CD4-positive, alpha-beta T cell treated with Interleukin-4 for 4 hours (primary cell): ENCODE data around the gene GATAD1.
"Not testable (repeated sequence)": the region's sequence is repeated elsewhere in the genome, so short reads cannot be mapped to it uniquely, and the experiment has no call there.

Experiments used
- DNase-seq: peaks from one replicate; pipeline ENCODE4 v3.0.0-alpha.2; 2020

The GATAD1 gene

DNA sequence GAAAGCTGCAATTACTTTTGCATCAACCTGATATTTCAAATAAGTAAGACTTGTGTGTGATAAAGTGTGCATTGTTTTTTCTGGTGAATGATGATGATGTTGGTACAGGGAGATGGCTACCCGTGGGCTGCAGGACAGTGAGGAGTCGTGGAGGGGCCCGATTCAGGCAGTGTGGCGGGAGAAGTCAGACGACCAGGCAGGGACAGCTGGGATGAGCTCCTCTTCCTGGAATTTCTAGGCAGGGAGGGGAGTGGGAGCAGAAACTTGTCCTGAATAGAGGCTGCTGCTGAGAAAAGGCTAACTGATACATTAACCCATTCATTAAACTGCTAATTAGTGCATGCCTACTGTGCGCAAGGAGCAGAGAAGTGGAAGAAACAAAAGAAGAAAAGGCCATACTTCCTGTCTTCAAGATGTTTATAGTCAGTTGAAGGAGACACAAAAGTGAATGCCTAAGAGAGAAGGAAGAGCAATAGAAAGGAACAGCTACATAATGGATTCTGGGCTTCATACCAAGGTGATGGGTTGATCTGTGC lies 9.3 kb upstream of the GATAD1 start:
- DNase-seq = no peak

DNA sequence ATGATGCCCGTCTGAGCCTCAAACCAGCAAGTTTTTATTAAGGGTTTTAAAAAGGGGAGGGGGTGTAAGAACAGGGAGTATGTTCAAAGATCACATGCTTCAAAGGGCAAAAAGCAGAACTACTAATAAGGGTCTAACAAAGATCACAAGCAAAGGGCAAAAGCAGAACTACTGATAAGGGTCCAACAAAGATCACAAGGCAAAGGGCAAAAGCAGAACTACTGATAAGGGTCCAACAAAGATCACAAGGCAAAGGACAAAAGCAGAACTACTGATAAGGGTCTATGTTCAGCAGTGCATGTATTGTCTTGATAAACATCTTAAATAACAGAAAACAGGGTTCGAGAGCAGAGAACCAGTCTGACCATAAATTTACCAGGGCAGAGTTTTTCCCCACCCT lies 4.6 kb upstream of the GATAD1 start:
- DNase-seq = not testable (repeated sequence)

DNA sequence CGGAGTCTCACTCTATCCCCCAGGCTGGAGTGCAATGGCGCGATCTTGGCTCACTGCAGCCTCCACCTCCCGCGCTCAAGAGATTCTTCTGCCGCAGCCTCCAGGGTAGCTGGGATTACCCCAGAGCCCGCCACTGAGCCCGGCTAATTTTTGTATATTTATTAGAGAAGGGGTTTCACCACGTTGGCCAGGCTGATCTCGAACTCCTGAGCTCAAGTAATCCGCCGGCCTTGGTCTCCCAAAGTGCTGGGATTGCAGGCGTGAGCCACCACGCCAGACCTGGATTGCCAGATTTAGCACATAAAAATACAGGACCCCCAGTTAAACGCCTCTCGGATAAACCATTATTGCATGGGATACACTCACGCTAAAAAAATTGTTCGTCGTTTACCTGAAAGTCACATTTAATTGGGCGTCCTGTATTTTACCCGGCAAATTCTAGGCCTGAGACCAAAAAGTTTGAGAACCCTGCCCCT lies 375 bp upstream of the GATAD1 start:
- peak; percentile 86 for DNase-seq

DNA sequence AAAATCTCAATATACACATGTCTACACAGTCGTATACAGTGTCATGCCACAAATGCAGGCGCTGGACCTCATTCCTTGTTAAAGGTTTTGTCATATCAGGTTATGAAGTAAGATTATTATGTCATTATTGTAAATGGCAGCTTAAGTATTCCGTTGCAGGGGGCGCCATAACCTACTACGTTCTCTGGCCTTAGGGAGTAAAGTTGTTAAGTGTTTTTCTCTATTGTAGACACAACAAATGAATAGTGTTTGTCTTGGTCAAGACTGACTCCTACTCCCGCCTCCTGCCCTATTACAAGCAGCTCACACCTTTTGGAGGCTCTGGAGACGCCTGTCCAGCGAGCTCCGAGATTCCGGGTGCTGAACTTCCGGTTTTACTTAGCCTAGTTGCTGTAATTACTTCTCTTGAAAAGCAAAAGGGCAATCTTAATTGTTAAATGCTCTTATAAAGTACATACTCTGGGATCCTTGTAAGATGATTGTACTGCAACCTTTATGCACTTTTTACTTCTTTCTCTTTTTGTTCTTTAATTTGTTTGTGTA lies 994 bp downstream of the GATAD1 start:
- DNase-seq = peak; percentile 63

DNA sequence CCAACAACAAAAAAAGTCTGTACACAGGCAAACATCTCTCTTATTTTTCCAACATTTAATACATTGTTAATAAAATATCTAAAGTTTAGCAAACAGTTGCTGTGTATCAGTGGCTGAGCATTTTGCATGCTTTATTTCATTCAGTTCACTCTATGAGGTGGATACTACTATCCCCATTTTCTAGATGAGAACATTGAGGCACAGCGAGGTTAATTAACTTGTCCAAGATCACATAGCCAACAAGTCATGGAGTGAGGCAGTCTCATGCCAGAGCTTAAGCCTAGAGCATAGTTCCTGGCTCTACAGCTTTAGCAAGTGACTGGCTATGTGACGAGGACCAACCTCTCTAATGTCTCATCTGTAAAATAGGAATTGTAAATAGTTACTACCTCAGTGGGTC lies 4.4 kb downstream of the GATAD1 start:
- no peak for DNase-seq

DNA sequence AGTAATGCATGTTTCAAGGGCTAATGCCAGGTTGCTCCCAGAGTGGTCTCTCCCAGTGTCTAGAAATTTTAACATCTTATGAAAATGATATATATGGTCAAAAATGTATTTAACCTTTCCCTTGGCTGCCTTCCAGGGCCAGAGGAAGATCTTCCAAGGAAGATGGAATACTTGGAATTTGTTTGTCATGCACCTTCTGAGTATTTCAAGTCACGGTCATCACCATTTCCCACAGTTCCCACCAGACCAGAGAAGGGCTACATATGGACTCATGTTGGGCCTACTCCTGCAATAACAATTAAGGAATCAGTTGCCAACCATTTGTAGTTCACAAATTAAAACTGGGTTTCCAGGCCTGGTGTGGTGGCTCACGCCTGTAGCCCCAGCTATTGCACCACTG lies 9.0 kb downstream of the GATAD1 start:
- no peak for DNase-seq

DNA sequence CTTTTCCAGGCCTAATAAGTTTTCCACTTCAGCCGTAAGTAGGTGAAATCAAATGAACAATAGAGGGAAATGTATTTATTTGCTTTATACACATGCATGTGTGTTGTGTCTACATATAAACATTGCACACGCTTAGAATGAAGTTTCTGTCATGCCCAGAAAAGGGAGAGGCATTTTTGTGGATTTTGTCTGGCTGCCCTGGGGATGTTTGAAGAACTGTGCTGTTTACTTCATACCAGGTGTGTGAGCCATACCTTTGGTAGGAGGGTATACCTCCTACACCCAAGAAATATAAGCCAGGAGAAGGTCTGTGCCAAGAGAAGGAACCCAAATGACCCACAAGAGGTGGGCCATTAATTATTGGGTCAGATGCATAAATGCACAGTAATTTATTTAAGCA lies 12.8 kb downstream of the GATAD1 start:
- DNase-seq = no peak

DNA sequence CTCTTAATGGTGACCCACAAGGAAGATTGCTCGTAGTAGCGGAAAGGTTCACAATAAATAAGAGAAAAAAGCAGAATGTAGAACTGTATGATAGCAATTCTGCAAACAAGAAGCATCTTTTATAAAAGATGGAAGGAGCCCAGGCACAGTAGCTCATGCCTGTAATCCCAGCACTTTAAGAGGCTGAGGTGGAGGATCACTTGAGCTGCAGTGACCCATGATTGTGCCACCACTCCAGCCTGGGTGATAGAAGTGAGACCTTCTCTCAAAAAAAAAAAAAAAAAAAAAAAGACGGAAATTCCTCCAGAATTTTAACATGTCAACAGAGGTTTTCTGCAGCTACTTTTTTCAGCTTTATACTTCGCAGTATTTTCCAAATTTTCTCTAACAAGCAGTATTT lies 13.2 kb downstream of the GATAD1 start:
- no peak for DNase-seq

DNA sequence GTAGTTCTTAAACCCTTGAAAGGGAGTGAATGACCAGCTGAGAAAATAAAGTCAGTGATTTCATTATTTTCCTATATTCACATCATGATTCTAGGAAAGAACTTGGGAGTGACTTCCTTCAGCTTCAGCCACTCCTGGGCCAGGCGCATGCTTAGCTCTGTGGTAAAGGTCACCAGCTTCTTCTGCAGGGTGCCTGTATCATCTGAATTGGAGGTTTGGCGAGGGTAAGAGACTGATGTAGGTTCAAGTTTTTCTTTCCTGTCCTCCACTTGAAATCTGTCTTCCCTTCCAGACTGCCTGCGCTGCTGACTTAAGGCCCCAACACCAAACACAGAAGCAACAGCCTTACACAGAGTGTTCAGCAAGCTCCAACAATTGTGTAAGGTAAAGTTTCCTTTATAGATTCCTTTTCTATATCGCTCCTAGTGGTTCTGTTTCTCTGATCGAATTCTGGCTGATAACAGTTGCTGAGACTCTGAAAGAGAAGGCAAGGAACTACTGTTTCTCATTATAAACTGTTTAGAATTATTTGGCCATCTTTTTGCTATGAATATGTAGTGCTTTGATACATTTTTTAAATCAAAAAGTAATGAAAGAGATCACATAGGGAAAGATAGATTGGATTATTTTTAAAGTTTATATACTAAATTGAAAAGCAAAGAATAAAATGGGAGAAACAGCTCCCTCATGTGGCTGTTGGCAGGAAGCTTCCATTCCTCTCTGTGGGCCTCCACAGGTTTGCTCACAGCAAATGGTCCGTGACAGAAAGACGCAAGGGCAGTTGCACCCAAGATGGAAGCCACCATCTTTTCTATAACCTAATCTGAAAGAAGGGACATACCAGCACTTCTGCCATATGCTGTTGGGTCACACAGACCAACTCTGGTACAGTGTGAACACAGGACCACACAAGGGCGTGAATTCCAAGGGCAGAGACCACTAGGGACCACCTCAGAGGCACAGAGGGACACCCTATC lies 14.0 kb downstream of the GATAD1 start:
- DNase-seq = peak; percentile 40

DNA sequence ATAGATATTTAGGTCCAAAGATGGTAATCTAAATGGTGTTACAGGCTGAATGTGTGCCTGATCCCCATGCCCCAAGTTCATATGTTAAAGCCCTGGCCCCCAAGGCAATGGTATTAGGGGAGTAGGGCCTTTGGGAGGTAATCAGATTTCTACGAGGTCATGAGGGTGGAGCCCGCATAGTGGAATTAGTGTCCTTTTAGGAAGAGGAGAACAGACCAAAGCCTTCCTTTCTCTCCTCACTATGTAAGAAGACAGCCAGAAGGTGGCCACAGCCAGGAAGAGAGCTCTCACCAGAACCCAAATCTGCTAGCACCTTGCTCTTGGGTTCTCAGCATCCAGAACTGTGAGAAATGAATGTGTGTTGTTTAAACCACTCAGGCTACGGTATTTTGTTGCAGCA lies 15.3 kb downstream of the GATAD1 start:
- DNase-seq = no peak

DNA sequence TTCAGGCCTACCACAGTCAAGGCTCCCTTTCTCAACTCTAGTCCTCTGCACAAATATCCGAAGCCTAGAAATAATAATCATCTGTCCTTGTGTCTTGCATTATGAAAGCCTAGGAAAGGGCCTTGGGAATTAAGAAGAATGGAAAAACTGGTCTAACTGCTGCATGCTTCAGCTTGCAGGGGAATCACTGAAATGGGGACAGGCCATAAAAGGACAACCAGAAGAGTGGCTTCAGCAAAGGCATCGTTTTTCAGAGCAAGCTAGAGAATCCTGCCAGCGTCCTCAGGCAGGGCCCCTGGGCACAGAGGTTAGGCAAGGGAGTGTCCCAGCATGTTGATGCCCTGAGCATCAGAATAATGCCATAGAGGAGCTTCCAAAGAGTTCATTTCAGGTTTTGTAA lies 17.2 kb downstream of the GATAD1 start:
- DNase-seq = no peak

DNA sequence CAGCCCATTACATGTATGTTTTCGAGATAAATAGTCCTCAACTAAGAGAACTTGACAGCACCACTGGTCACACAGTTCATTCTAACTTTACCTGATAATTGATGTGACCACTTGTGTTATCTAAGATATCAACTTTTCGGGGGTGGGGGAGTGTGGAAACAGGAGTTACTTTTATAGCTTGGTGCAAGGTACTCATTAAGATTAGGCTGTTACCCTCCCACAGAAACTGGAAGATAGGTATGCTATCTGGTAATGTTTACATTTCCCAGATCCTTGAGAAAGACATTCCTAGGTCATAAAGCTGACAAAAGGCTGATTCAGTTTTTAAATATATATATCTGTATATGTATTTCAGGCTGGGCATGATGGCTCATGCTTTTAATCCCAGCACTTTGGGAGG lies 19.4 kb downstream of the GATAD1 start:
- DNase-seq = no peak

DNA sequence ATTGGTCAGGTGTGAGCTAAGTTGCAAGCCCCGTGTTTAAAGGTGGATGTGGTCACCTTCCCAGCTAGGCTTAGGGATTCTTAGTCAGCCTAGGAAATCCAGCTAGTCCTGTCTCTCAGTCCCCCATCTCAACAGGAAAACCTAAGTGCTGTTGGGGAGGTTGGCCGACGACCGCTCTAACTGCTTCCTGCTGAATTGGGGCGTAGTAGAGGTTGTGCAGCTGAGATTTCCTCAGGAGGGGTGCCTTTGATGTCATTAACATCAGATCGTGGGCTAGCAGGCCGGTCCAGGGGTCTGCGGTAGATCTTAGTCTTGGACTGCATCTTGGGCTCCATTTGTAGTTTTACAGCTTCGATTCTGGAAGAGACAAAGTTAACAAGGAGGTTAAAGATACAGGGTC lies 21.3 kb downstream of the GATAD1 start:
- DNase-seq = not testable (repeated sequence)

DNA sequence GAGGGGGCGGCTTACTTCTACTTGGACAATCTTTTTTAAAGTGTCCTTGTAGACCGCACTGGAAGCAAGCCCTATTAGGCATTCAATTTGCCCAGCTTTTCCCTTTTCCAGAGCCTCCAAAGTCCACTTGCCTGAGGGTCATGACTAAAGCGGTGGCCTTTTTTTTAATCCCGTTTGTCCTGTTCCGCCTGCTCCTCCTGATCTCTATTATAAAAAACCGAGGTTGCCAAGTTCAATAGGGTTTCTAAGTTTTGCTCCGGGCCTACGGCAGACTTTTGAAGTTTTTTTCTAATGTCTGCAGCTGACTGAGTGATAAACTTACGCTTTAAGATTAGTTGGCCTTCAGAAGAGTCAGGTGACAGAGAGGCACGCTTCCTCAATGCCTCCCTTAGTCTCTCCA lies 26.7 kb downstream of the GATAD1 start:
- DNase-seq = not testable (repeated sequence)

DNA sequence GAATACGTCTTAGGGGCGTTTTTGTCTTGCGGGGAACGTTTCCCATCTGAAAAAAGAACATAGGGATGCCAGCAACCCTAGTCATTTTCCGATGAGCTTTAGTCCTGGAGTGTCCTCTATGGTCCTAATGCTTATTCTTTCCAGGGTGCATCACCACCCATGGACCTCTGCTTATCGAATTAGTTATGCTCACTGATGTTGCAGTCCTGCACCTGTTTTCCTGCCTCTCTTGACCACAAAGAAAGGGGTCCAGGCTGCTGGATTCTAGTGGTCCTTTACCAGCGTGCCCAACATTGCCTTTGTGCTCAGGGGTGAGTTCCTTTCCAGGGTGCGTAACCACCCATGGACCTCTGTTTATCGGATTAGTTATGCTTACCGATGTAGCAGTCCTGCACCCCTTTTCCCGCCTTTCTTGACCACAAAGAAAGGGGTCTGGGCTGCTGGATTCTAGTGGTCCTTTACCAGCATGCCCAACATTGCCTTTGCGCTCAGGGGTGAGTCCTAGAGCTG lies 28.0 kb downstream of the GATAD1 start:
- DNase-seq = not testable (repeated sequence)

DNA sequence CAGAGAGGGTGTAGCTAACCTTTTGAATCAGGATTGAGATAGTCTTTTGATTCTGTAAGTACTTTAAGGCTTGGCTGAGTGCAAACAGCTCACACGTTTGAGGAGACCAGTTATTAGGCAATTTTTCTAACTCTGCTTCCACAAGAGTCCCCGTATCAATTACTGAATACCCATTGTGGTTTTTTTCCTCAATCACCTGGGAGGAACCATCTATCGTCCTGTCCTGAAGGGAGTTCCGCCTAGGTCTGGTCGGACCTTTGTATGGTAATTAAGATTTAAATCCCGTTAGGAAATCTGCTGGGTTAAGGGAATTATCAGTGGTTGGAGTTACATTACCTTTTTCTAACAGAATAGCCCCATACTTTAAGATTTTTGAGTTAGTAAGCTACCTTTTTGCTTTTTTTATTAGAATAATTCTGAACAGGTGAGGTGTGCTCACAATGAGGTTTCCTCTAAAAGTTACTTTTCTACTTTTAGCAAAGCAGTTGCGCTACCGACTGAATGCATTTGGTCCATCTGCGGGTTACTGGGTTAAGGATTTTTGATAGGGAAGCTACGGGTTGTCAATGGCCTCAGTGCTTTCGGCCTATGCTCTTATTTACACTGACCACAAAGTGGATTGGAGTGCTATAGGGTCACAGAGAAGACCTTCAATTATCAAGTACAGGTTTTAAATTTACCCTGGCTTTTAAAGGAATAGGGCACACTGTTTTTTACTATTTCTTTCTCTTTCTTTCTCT lies 28.7 kb downstream of the GATAD1 start:
- not testable (repeated sequence) for DNase-seq

DNA sequence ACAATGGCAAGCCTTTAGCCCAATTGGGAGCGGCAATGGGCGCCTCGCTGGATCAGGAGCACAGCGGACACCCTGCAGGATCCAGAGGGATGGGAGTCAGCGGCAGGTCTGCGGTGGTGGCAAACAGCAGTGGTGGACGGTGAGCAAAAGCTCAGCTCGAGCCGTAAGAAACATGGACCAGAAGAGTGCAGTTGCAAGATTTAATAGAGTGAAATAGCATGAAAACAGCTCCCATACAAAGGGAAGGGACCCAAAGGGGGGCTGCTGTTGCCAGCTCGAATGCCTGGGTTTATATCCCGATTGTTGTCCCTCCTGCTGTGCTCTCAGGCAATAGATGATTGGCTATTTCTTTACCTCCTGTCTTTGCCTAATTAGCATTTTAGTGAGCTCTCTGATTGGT lies 30.4 kb downstream of the GATAD1 start, which contains the start of gene ERVW-1:
ERVW-1 (minus strand) TSS at position 266 of the 400 bp plus-strand sequence. CDS start 7,565 bp downstream, outside the sequence.
- DNase-seq = not testable (repeated sequence)

DNA sequence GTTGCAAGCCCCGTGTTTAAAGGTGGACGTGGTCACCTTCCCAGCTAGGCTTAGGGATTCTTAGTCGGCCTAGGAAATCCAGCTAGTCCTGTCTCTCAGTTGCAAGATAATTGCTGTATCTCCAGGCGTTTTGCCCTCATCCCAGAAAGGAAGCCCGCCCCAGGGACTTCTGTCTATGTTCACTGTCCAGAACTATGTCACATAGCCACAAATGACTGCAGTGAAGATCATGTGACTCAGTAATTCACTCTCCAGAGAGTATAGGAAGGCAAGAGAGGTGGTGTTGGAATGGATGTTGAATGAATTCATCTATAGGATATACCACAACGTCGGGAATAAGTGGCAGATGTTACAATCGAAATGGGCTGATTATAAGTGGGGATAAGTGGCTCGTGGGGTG lies 30.8 kb downstream of the GATAD1 start:
- DNase-seq = no peak

DNA sequence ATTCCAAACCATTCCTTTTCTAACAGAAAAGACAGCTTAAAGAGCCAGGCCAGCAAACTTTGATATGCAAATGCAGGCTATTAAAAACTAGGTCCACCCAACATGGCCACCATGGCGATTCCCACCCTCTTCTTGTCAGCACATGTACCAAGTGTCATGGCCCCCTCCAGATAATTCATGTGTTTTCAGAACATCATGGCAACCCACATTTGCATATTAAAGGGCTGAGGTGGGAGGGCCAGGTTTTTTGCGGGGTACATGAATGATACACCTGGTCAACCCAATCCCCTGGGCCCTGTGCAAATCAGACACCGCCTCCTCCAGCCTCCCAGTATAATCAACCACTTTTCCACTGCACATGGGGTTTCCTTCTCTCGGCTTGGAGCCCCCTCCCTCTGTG lies 31.4 kb downstream of the GATAD1 start:
- no peak for DNase-seq

DNA sequence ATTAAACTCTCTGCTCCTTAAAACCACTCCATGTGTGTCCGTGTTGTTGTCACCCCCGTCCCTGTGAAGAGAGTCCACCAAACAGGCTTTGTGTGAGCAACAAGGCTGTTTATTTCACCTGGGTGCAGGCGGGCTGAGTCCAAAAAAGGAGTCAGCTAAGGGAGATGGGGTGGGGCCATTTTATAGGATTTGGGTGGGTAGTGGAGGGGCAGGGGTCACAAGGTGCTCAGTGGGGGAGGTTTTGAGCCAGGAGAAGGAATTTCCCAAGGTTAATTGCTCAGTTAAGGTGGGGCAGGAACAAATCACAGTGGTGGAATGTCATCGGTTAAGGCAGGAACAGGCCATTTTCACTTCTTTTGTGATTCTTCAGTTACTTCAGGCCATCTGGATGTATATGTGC lies 31.9 kb downstream of the GATAD1 start:
- not testable (repeated sequence) for DNase-seq

DNA sequence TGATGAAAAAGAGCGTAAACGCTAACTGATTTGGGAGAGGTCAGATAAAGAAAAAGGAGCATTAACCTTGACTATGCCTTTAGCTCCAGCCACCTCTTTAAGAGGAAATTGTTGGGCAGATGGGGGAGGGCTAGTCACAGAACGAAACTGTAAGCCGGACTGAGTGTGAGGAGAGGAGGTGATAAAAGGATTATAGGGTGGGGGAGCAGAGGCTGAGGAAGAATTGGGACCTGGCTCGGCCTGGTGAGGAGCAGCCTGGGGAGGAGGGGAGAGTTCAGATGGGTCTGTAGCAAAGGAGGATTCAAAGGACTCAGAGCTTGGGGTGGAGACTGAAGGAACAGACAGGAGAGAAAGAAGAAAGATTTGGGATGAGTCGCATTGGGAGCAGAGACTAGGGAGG lies 36.3 kb downstream of the GATAD1 start:
- DNase-seq = not testable (repeated sequence)

DNA sequence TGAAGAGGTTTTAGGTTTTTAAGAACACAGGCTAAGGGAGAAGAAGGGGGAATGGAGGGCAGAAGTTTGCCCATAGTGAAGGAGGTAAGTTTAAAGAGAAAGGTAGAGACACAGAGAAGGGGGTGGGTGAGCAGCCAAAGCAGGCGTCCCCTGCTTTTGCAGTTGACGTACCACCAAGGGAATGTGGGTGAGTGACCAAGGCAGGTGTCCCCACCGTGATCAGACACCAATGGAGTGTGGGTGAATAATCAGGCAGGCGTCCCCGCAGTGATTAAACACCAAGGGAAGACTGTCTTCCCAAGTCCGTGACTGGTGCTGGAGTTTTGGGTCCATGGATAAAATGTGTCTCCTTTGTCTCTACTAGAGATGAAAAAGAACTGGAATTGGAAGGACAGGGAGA lies 36.9 kb downstream of the GATAD1 start:
- not testable (repeated sequence) for DNase-seq
